ENCODE data around the gene EEF2KMT.

DNA sequence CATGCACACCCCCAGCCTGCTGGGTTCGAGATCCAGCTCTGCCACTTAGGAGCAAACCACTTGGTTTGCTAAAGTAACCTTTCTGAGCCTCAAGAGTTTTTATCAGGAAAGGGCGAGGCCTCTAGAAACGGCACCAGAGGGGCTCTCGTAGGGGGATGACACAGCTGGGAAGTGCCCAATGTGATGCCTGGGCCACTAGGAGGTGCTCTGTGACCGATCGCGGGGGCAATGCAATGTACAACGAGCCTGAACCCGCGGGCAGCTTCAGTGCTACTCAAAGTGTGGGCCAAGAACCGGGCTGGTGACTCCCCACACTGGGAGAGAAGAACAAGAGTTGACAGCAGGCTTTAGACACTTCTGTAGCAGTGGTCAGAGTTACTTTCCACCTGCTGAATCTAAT is 41.2 kb downstream of the EEF2KMT start:
- TF ChIP-seq, protein P1, sequence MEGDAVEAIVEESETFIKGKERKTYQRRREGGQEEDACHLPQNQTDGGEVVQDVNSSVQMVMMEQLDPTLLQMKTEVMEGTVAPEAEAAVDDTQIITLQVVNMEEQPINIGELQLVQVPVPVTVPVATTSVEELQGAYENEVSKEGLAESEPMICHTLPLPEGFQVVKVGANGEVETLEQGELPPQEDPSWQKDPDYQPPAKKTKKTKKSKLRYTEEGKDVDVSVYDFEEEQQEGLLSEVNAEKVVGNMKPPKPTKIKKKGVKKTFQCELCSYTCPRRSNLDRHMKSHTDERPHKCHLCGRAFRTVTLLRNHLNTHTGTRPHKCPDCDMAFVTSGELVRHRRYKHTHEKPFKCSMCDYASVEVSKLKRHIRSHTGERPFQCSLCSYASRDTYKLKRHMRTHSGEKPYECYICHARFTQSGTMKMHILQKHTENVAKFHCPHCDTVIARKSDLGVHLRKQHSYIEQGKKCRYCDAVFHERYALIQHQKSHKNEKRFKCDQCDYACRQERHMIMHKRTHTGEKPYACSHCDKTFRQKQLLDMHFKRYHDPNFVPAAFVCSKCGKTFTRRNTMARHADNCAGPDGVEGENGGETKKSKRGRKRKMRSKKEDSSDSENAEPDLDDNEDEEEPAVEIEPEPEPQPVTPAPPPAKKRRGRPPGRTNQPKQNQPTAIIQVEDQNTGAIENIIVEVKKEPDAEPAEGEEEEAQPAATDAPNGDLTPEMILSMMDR (conservative IDR thresholded peaks at IDR 0.05; ENCODE audit: low read depth, low read length) = peak; percentile 48
- TF ChIP-seq FOS (IDR thresholded peaks at IDR 0.05; ENCODE audit: low read depth, low read length) (no peak), MXI1 (IDR thresholded peaks at IDR 0.05; ENCODE audit: borderline replicate concordance, low read depth, low read length) (no peak), POLR2A (IDR thresholded peaks at IDR 0.05; ENCODE audit: low read depth, low read length) (no peak), MAZ (IDR thresholded peaks at IDR 0.05; ENCODE audit: borderline replicate concordance, low read depth, low read length) (no peak), RAD21 (IDR thresholded peaks at IDR 0.05; ENCODE audit: low read length) (peak; percentile 52), SMC3 (IDR thresholded peaks at IDR 0.05; ENCODE audit: low read depth, low read length) (no peak), NFE2L2 (IDR thresholded peaks at IDR 0.05; ENCODE audit: low read depth, low read length) (no peak)
- TF ChIP-seq, protein P2, sequence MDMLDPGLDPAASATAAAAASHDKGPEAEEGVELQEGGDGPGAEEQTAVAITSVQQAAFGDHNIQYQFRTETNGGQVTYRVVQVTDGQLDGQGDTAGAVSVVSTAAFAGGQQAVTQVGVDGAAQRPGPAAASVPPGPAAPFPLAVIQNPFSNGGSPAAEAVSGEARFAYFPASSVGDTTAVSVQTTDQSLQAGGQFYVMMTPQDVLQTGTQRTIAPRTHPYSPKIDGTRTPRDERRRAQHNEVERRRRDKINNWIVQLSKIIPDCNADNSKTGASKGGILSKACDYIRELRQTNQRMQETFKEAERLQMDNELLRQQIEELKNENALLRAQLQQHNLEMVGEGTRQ (IDR thresholded peaks at IDR 0.05; ENCODE audit: low read depth, low read length) = no peak
